VCaP (cell line): ENCODE results near the gene CFAP47.
"Not testable (repeated sequence)": the region's sequence is repeated elsewhere in the genome, so short reads cannot be mapped to it uniquely, and the experiment has no call there.

Experiments used
- H3K27ac ChIP-seq: fragments of 450-650 bp; 2 replicates; pipeline ENCODE4 v1.5.1; 2017
- CTCF ChIP-seq: fragments of 450-650 bp; conservative IDR thresholded peaks from 2 replicates; pipeline ENCODE4 v1.5.1; 2017; ENCODE audit warnings: mild to moderate bottlenecking, moderate library complexity

CFAP47 gene

GRCh38 chrX:35919536-35920309, at the start of gene CFAP47:
Gene CFAP47, plus strand, starts transcription at chrX:35919734. Its CDS starts 66 bp downstream, at chrX:35919800.
- H3K27ac ChIP-seq, result no peak within 1 kb of the TSS
- TF ChIP-seq CTCF, result no peak

- TF ChIP-seq CTCF, result no peak
- H3K27ac ChIP-seq, result no peak overlapping the region
Observed at GRCh38 chrX:35880601-35881000, 38.9 kb upstream of the CFAP47 start.

- no peak overlapping the region for H3K27ac ChIP-seq
- no peak for TF ChIP-seq CTCF
Observed at GRCh38 chrX:35886135-35886534, 33.4 kb upstream of the CFAP47 start.

GRCh38 chrX:35890699-35891098, 28.8 kb upstream of the CFAP47 start:
- H3K27ac ChIP-seq, result no peak overlapping the region
- TF ChIP-seq CTCF, result peak; percentile 88

GRCh38 chrX:35986816-35987215, 67.3 kb downstream of the CFAP47 start:
- not testable (repeated sequence) for H3K27ac ChIP-seq

- no peak for TF ChIP-seq CTCF
- H3K27ac ChIP-seq, result no peak overlapping the region
Observed at GRCh38 chrX:36007207-36007606, 87.7 kb downstream of the CFAP47 start.

GRCh38 chrX:36019125-36019524, 99.6 kb downstream of the CFAP47 start:
- TF ChIP-seq CTCF, result no peak

GRCh38 chrX:36035550-36035949, 116.0 kb downstream of the CFAP47 start:
- no peak overlapping the region for H3K27ac ChIP-seq
- TF ChIP-seq CTCF, result no peak

More at GRCh38 chrX:36019125-36019524, 99.6 kb downstream of the CFAP47 start:
- no peak overlapping the region for H3K27ac ChIP-seq
